HG03432 (cell line): Measurements from ENCODE around the gene S1PR2.
A peak's percentile ranks its signal among the peaks of the same experiment; 100 is the strongest.

Source experiments
- ATAC-seq: cut with Tn5 transposase; IDR thresholded peaks from one replicate; pipeline ENCODE4 v1.9.1; 2021; ENCODE audit warnings: mild to moderate bottlenecking, moderate library complexity; ENCODE audit not compliant: unreplicated experiment

Gene S1PR2

GRCh38 chr19:10230861-10231611 is at the start of gene S1PR2:
TSS of gene S1PR2 (minus strand) at chr19:10231331. CDS start at chr19:10224905, 6,426 bp downstream.
- peak; percentile 47 for ATAC-seq

- no peak for ATAC-seq
These were observed 48.8 kb upstream of the S1PR2 start for GRCh38 chr19:10279737-10280442.

DNA sequence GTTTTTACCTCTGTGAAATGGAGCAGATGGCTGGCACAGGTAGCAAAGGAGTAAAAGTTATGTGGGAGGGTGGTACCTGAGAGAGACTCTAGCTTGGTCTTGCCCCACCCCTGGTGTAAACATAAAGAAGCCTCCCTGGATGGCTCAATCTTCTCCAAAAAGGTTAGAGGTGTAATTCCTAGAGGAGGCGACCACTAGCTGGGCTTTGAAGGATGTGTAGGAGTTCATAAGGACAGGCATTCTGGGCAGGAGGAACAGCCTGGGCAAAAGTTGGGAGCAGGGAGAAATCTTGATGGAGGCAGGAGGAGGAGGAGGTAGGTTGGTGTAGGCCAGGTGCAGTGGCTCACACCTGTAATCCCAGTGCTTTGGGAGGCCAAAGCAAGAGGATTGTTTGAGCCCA is 47.8 kb upstream of the S1PR2 start:
- ATAC-seq = no peak

DNA sequence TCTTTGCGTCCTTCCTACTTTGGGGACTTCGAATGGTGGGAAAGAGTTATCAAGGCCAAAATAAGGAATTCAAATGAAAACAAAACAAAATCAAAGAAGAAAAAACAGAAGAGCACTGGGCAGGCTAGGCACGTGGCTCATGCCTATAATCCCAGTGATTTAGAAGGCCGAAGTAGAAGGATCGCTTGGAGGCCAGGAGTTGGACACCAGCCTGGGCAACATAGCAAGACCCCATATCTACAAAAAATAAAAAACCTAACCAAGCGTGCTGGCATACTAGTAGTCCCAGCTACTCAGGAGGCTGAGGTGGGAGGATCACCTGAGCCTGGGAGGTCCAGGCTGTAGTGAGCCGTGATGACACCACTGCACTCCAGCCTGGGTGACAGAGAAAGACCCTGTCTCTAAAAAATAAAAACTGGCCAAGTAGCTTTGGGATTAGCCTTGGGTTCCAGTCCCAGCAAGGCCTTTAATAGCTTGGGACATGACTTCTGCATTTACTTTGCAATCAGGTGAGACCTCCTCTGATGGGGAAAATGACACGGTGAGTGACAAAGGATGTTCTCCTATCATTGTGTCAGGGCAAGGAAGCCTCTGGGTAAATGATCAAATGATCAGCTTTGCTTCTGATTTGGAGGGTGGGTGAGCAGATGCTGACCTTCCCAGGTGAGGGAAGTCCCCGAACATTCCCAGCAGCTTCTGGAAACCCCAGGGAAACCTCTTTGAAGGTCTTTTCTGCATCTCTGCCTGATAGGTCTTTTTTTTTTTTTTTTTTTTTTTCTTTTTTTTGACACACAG is 46.9 kb upstream of the S1PR2 start:
- ATAC-seq = no peak

DNA sequence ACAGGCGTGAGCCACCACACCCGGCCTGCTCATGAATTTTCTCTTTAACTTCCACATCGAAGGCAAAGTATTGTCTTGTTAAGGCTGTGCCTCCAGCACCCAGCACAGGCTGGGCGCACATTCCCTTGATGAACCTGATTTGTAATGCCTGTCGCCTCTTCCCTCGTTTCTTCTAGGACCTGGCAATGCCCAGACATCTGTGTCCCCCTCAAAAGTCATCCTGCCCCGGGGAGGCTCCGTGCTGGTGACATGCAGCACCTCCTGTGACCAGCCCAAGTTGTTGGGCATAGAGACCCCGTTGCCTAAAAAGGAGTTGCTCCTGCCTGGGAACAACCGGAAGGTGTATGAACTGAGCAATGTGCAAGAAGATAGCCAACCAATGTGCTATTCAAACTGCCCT is 43.5 kb upstream of the S1PR2 start:
- no peak for ATAC-seq

GRCh38 chr19:10271543-10272086 is 40.5 kb upstream of the S1PR2 start:
- ATAC-seq = no peak

DNA sequence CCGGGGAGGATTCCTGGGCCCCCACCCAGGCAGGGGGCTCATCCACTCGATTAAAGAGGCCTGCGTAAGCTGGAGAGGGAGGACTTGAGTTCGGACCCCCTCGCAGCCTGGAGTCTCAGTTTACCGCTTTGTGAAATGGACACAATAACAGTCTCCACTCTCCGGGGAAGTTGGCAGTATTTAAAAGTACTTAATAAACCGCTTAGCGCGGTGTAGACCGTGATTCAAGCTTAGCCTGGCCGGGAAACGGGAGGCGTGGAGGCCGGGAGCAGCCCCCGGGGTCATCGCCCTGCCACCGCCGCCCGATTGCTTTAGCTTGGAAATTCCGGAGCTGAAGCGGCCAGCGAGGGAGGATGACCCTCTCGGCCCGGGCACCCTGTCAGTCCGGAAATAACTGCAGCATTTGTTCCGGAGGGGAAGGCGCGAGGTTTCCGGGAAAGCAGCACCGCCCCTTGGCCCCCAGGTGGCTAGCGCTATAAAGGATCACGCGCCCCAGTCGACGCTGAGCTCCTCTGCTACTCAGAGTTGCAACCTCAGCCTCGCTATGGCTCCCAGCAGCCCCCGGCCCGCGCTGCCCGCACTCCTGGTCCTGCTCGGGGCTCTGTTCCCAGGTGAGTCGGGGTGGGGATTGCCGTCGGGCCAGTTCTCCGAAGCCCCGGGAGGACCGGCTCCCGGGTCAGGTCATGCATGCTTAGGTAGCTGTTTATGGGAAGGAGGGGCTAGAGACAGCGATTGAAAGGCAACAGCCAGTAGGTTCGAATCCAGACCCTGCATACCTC is 39.7 kb upstream of the S1PR2 start, which contains the start of gene ICAM1:
ICAM1 (plus strand) TSS at position 505 of the 779 bp plus-strand sequence; CDS start at position 545, 40 bp downstream.
- ATAC-seq = peak; percentile 55

DNA sequence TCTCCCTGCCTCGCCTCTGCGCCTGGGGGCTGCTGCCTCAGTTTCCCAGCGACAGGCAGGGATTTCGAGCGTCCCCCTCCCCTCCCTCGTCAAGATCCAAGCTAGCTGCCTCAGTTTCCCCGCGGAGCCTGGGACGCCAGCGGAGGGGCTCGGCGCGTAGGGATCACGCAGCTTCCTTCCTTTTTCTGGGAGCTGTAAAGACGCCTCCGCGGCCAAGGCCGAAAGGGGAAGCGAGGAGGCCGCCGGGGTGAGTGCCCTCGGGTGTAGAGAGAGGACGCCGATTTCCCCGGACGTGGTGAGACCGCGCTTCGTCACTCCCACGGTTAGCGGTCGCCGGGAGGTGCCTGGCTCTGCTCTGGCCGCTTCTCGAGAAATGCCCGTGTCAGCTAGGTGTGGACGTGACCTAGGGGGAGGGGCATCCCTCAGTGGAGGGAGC is 39.1 kb upstream of the S1PR2 start:
- ATAC-seq = peak; percentile 43

GRCh38 chr19:10269333-10270179 is 38.4 kb upstream of the S1PR2 start:
- no peak for ATAC-seq

DNA sequence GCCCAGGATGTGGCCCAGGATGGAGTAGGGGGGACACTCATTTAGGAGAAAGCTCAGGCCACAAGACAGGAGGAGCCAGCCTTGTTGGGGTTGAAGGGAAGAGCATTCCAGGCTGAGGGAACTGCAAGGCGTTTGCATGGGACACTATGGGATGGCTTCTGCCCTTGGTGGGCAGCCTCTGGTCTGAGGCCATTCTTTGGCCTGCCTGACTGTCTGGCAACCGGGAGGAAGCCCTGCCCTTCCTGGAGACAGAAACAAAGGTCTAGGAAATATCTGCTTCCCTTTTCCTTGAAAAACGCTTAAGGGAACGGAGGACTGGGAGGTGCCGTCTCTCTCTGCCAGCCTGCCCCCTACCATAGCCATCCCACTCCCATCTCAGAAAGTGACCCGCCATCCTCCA is 36.9 kb upstream of the S1PR2 start:
- ATAC-seq = no peak

GRCh38 chr19:10266706-10267105 is 35.6 kb upstream of the S1PR2 start:
- no peak for ATAC-seq

GRCh38 chr19:10262771-10263170 is 31.6 kb upstream of the S1PR2 start:
- no peak for ATAC-seq

DNA sequence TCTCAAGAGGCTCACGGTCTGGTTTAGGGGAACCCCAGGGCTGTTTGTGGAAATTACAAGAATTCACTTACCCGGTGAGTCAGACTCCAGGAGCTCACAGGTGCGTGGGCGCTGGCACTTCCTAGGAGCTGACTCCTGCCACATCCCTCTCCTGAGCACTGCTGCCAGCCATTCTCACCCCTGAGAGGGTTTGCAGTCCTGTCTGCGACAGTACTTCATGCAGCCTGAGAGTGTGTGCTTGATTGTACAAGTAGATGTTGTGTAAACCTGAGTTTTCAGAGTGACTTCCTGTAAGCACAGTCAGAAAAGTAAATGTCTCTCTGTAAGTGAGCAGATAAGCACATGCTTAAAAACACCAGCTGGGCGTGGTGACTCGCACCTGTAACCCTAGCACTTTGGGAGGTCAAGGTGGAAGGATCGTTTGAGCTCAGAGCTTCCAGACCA is 29.0 kb upstream of the S1PR2 start:
- ATAC-seq = no peak

- ATAC-seq = no peak
These were observed 28.2 kb upstream of the S1PR2 start for GRCh38 chr19:10259162-10259905.

- no peak for ATAC-seq
These were observed 27.1 kb upstream of the S1PR2 start for GRCh38 chr19:10258080-10258710.

DNA sequence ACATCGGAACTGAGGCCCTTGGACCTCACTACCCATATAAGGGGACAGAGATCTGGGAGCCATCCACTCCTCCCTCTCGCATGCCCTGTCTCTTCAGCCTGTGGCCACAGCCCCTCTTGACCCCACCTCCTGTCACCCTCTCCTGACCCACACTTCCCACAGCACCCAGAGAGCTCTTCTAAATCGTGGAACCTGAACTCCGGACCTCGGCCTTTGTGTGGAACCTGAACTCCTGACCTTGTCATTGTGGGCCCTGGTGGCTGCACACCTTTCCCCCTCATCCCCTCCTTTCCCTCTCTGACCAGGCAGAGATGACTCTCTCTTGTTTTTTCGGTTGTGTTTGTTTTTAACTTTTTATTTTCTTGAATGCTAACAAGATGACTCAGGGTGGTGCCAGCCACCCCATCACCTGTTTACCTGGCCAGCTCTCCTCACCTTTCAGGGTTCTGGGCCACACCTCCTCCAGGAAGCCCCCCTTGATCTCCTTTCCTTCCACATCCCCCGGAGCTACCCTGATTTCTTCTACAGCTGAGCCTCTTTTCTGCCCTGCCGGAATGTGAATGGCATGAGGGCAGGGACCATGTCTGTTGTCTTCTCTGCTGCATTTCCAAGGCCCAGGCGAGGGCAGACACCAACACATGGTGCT is 26.0 kb upstream of the S1PR2 start:
- no peak for ATAC-seq

GRCh38 chr19:10256551-10256950 is 25.4 kb upstream of the S1PR2 start:
- ATAC-seq = no peak

DNA sequence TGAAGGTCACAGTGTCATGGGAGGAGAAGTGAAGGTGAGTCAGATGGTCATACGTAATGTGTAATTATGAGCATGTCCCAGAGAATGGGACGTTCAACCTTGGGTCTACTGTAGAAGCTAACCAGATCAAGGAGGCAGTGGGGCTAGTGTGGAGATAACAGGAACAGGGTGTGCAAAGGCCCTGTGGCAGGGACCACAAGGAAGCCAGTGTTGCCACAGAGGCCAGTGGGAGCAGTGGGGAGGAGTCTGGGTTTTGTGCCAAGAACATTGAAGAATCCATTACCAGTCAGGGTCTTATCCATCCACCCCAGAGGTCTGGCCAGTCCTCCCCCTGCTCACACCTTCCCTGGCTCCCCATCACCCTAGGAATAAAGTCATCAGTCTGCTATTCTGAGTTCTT is 24.2 kb upstream of the S1PR2 start:
- ATAC-seq = no peak
